Body of pancreas (tissue), 4 donors: ENCODE data around the gene CST4.

ENCODE experiments used
- POLR2A ChIP-seq, 3 donors: fragments of 450-650 bp; IDR thresholded peaks; one replicate each; pipeline ENCODE4 v1.6.1; 2016; ENCODE audit warnings: antibody characterized with exemption in 3 of 3, mild to moderate bottlenecking in 2 of 3
- TF ChIP-seq, protein P1 (sequence below), 7 experiments: fragments of 450-650 bp in 4 of 7; fragments of 200-600 bp in 3 of 7; sonication (generic) in 3 of 7; IDR thresholded peaks; one replicate each; pipeline ENCODE4 v1.5.1; 2016 to 2019; ENCODE audit warnings: antibody characterized with exemption in 7 of 7

DNA sequence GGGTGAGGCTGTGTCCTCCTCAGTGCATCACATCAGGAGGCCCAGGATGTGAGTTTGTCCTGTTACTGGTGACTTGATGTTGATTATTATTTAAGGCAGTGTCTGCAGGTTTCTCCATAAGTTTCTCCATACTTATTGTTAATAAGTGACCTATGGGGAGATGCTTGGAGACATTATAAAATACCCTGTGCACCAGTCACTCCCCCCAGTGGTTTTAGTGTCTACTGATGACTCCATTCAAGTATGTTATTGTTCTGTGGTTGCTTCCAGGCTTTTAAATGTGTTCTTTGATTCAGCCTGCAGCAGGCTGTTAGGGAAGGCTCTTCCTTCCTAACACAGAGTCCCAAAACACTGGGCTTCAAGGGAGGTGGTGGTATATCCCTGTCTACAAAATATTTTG, 36.5 kb downstream of the CST4 start:
- TF ChIP-seq, protein P1, sequence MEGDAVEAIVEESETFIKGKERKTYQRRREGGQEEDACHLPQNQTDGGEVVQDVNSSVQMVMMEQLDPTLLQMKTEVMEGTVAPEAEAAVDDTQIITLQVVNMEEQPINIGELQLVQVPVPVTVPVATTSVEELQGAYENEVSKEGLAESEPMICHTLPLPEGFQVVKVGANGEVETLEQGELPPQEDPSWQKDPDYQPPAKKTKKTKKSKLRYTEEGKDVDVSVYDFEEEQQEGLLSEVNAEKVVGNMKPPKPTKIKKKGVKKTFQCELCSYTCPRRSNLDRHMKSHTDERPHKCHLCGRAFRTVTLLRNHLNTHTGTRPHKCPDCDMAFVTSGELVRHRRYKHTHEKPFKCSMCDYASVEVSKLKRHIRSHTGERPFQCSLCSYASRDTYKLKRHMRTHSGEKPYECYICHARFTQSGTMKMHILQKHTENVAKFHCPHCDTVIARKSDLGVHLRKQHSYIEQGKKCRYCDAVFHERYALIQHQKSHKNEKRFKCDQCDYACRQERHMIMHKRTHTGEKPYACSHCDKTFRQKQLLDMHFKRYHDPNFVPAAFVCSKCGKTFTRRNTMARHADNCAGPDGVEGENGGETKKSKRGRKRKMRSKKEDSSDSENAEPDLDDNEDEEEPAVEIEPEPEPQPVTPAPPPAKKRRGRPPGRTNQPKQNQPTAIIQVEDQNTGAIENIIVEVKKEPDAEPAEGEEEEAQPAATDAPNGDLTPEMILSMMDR (IDR thresholded peaks at IDR 0.05): no peak
- no peak for TF ChIP-seq POLR2A (IDR thresholded peaks at IDR 0.05)
